Spleen (tissue), 11 donors: Measurements from ENCODE around the gene NOTCH1. TPM values are rescaled to one million over a fixed set of nuclear protein-coding genes. Genes with fewer than 3 reads are reported as not detected.

Source experiments
- DNase-seq: peaks from one replicate; pipeline ENCODE4 v3.0.0-alpha.2; 2020
- H3K27ac ChIP-seq, 8 donors: fragments of 200-600 bp; sonication (generic) in 7 of 8; 1 replicate in 4 of 8; 2 replicates in 4 of 8; pipeline versions ENCODE4 v1.5.0 to v1.8.0; 2016 to 2021; ENCODE audit warnings: inconsistent platforms in 4 of 8, mild to moderate bottlenecking in 4 of 8, moderate library complexity in 1 of 8
- H3K27me3 ChIP-seq, 7 donors: fragments of 200-600 bp; sonication (generic) in 6 of 7; replicated peaks in 1 of 7; 1 replicate in 4 of 7; 2 replicates in 3 of 7; pipeline versions ENCODE4 v1.5.0 to v1.8.0; 2016 to 2021; ENCODE audit warnings: inconsistent platforms in 3 of 7, mild to moderate bottlenecking in 1 of 7
- H3K36me3 ChIP-seq, 6 donors: fragments of 200-600 bp; sonication (generic) in 5 of 6; 1 replicate in 4 of 6; 2 replicates in 2 of 6; pipeline versions ENCODE4 v1.5.0 to v1.8.0; 2016 to 2021; ENCODE audit warnings: inconsistent platforms in 2 of 6
- H3K4me1 ChIP-seq, 6 donors: fragments of 200-600 bp; sonication (generic) in 5 of 6; 1 replicate in 3 of 6; 2 replicates in 3 of 6; pipeline versions ENCODE4 v1.5.0 to v1.8.0; 2016 to 2021; ENCODE audit warnings: inconsistent platforms in 3 of 6
- H3K4me3 ChIP-seq, 8 donors: fragments of 200-600 bp; sonication (generic) in 7 of 8; 1 replicate in 4 of 8; 2 replicates in 4 of 8; pipeline versions ENCODE4 v1.5.0 to v1.8.0; 2016 to 2021; ENCODE audit warnings: inconsistent platforms in 4 of 8, mild to moderate bottlenecking in 4 of 8, moderate library complexity in 2 of 8
- H3K9me3 ChIP-seq, 8 donors: fragments of 200-600 bp; sonication (generic) in 7 of 8; 1 replicate in 4 of 8; 2 replicates in 4 of 8; pipeline versions ENCODE4 v1.5.0 to v1.8.0; 2016 to 2021; ENCODE audit warnings: inconsistent platforms in 4 of 8
- POLR2A ChIP-seq, 3 donors: fragments of 450-650 bp; IDR thresholded peaks; one replicate each; pipeline ENCODE4 v1.5.1; 2017; ENCODE audit warnings: antibody characterized with exemption in 3 of 3, mild to moderate bottlenecking in 1 of 3
- POLR2AphosphoS5 ChIP-seq, 3 donors: sonication (generic); formaldehyde crosslinking; IDR thresholded peaks; one replicate each; pipeline ENCODE4 v1.5.1; 2017; ENCODE audit warnings: antibody characterized with exemption in 3 of 3
- WGBS, 5 donors: extraction: QIAGEN DNeasy Blood & Tissue Kit in 3 of 5; methylation state at CpG; one replicate each; pipeline versions ENCODE4 v1.1.5 to v1.1.7; 2013 to 2018; 5-methylcytosine and 5-hydroxymethylcytosine counted together
- intact Hi-C: fragments of 100-400 bp; cut with DNase I; formaldehyde crosslinking; loops from one replicate; pipeline ENCODE4 v1.15.0; 2023; ENCODE audit warnings: low total_unique reads
- polyA plus RNA-seq, 3 donors: library from polyadenylated mRNA; stranded (reverse); fragments of 200-250 nt; gene quantifications; one replicate each; pipeline ENCODE4 v1.2.1, GENCODE V29; 2013
- total RNA-seq, 7 donors: library from RNA; depleted of rRNA in 3 of 7; stranded (reverse); fragments of >200 nt in 3 of 7; fragmentation: NEBNext Ultra II Directional in 4 of 7; extraction: Animal tissue kit (Norgen Biotek cat#: 25700) in 4 of 7; gene quantifications; one replicate each; pipeline versions ENCODE4 v1.1.0 to v1.2.1, GENCODE V29; 2016 to 2021
- TF ChIP-seq, protein P1 (sequence below), 11 experiments: fragments of 200-600 bp in 7 of 11; fragments of 450-650 bp in 4 of 11; sonication (generic) in 4 of 11; IDR thresholded peaks in 8 of 11; conservative IDR thresholded peaks in 3 of 11; 1 replicate in 7 of 11; 2 replicates in 4 of 11; pipeline versions ENCODE4 v1.4.0 to v1.8.0; 2016 to 2021; ENCODE audit warnings: antibody characterized with exemption in 11 of 11, inconsistent platforms in 4 of 11, mild to moderate bottlenecking in 1 of 11
- donor health status: healthy with polysubstance abuse.
- donor health status: DM: no; HTN: no; CAD: no; lungs with moderate emphysema.
- donor health status: DM: no; HTN: no; CAD: no.
- donor health status: Bipolar disorder and iron deficiency.
- donor health status: healthy.
- donor health status: DM: no; HTN: no; CAD: no.
- donor health status: DM: yes; HTN: yes; CAD: no.

NOTCH1 gene
- total and polyA plus RNA-seq, 10 donors, result 4.9 to 140 (median 93.9) TPM

DNA sequence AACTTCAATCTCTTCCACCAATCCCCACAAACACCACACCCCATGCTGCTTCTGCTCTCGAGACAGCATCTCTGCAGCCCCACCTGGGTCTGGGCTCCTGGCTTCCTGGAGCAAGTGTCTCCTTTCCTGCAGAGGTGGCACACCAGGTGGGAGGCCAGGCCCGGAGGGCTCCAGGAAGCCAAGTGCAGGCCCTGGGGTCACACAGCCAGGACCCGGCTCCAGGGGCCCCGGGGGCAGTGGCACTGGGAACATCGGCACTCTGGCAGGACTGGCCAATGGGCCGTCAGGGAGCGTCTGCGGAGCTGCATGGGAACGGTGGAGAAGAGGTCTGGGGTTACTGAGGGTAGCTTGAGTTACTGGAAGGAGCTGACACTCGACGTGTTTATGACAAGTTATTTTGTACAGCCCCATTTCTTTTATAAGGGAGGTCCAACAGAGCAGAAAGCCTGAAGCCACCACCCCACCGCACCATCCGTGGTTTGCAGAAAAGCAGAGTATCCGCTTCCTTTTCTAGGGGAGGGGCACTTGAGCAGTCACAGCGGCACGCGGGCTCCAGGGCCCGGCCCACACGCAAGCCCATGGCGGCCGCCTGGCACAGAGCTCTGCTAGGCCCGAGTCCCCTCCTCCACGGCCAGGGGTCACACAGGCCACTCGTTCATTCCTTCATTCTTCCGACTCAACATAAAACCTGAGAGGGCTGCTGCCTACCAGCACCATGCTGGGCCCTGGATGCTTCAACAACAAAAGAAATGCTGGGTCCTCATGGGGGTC, 91.6 kb downstream of the NOTCH1 start:
- TF ChIP-seq POLR2AphosphoS5 (IDR thresholded peaks at IDR 0.05), result peak in 1 of 3 donors; percentile 46
- TF ChIP-seq POLR2A (IDR thresholded peaks at IDR 0.05), result no peak
- peaks cover 2 to 100% (median 99%) of the 10 kb centered on the region in 6 donors for H3K36me3 ChIP-seq
- no peaks in the 10 kb centered on the region for H3K27me3 ChIP-seq
- H3K4me3 ChIP-seq, result no peak overlapping the region
- H3K4me1 ChIP-seq, result no peaks in the 10 kb centered on the region
- intact Hi-C loops, result no loop called here
- 91 to 95% (median 92%) methylated on average over 23 to 25 of the region's 25 CpGs for WGBS, 5 donors
- H3K27ac ChIP-seq, result no peak overlapping the region
- no peak for DNase-seq
- no peaks in the 10 kb centered on the region for H3K9me3 ChIP-seq

DNA sequence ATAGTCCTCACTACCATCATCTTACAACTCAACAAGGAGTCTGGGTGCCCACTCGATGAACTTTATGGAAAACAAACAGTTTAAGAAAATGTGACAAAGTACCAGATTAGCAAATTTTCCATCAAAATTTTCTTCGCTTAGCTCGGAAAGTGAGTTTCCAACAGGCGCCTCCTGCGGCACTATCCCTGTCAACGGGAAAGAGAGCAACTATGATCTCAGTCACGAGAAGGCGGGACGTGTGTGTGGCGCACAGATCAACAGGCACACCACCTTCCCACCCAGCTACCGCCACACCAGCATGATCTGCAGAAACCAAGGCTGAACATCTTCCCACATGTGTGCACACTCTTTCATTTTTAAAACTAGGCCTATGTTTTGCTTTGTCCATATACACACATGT, 92.5 kb downstream of the NOTCH1 start:
- Histone ChIP-seq H3K4me3 (no peak overlapping the region), H3K27me3 (no peaks in the 10 kb centered on the region), H3K27ac (no peak overlapping the region), H3K9me3 (no peaks in the 10 kb centered on the region), H3K36me3 (peaks cover 2 to 100% (median 97%) of the 10 kb centered on the region in 6 donors), H3K4me1 (no peaks in the 10 kb centered on the region)
- WGBS, 5 donors, result 90 to 97% (median 96%) methylated on average over 11 of the region's 11 CpGs
- DNase-seq, result no peak
- TF ChIP-seq POLR2A (IDR thresholded peaks at IDR 0.05) (no peak), POLR2AphosphoS5 (IDR thresholded peaks at IDR 0.05) (no peak)
- TF ChIP-seq, protein P1, sequence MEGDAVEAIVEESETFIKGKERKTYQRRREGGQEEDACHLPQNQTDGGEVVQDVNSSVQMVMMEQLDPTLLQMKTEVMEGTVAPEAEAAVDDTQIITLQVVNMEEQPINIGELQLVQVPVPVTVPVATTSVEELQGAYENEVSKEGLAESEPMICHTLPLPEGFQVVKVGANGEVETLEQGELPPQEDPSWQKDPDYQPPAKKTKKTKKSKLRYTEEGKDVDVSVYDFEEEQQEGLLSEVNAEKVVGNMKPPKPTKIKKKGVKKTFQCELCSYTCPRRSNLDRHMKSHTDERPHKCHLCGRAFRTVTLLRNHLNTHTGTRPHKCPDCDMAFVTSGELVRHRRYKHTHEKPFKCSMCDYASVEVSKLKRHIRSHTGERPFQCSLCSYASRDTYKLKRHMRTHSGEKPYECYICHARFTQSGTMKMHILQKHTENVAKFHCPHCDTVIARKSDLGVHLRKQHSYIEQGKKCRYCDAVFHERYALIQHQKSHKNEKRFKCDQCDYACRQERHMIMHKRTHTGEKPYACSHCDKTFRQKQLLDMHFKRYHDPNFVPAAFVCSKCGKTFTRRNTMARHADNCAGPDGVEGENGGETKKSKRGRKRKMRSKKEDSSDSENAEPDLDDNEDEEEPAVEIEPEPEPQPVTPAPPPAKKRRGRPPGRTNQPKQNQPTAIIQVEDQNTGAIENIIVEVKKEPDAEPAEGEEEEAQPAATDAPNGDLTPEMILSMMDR (IDR thresholded peaks at IDR 0.05 in 8 of 11, conservative IDR thresholded peaks at IDR 0.05 in 3 of 11), result no peak
- intact Hi-C loops, result no loop called here

DNA sequence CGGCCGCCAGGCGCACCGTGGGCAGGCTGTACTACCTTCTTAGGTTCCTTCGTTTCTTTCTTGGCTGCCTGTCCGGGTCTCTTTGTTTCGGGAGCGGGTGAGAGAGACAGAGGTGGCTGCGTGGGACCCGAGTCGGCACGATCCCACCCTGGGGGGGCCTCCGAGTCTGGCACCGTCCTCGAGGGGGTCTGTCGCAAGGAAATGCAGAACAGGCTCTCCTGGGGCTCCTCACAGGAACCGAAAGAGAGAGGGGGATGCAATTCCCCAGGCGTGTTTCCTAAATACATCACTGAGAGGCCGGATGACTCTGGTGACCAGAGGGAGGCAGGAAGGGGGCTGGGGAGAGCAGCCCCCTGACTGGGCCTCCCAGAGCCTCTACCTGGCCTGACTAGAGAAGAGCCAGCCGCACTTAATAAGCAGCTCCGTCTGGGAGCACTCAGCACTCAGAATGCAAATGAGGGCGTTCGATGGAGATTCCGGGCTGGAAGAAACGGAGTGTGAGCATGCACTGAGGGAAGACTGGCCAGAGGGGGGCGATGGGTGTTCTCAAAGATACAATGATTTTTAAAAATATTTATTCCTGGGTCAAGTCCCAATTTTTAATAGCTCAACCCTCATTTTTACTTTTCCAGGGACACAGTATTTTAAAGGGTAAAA, 94.5 kb downstream of the NOTCH1 start:
- H3K36me3 ChIP-seq, result peaks cover 6 to 100% (median 95%) of the 10 kb centered on the region in 6 donors

DNA sequence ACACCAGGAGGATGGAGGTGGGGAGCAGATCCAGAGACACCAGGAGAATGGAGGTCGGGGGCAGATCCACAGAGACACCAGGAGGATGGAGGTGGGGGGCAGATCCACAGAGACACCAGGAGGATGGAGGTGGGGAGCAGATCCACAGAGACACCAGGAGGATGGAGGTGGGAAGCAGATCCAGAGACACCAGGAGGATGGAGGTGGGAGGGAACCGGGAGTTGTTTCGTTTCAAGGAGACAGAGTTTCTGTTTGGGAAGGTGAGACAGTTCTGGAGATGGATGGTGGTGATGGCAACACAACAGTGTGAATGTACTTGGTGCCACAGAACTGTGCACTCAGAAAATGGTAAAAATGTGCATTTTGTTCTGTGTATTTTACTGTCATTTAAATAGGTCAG, 97.2 kb downstream of the NOTCH1 start:
- TF ChIP-seq POLR2AphosphoS5 (IDR thresholded peaks at IDR 0.05) (no peak), POLR2A (IDR thresholded peaks at IDR 0.05) (no peak)
- TF ChIP-seq, protein P1 (IDR thresholded peaks at IDR 0.05 in 8 of 11, conservative IDR thresholded peaks at IDR 0.05 in 3 of 11), result no peak
- Histone ChIP-seq H3K4me1 (no peaks in the 10 kb centered on the region), H3K27ac (no peak overlapping the region), H3K9me3 (no peaks in the 10 kb centered on the region), H3K27me3 (no peaks in the 10 kb centered on the region), H3K4me3 (no peak overlapping the region), H3K36me3 (peaks cover 5 to 100% (median 95%) of the 10 kb centered on the region in 6 donors)
- intact Hi-C loops, result no loop called here
- 90 to 97% (median 92%) methylated on average over 3 of the region's 3 CpGs for WGBS, 5 donors
- DNase-seq, result no peak

More for the DNA sequence above, 94.5 kb downstream of the NOTCH1 start:
- intact Hi-C loops, result no loop called here
- Histone ChIP-seq H3K9me3 (no peaks in the 10 kb centered on the region), H3K4me3 (no peak overlapping the region), H3K27ac (no peak overlapping the region), H3K27me3 (no peaks in the 10 kb centered on the region), H3K4me1 (no peaks in the 10 kb centered on the region)
- no peak for DNase-seq
- no peak for TF ChIP-seq POLR2A (IDR thresholded peaks at IDR 0.05)
- WGBS, 5 donors, result 88 to 97% (median 93%) methylated on average over 26 of the region's 26 CpGs

DNA sequence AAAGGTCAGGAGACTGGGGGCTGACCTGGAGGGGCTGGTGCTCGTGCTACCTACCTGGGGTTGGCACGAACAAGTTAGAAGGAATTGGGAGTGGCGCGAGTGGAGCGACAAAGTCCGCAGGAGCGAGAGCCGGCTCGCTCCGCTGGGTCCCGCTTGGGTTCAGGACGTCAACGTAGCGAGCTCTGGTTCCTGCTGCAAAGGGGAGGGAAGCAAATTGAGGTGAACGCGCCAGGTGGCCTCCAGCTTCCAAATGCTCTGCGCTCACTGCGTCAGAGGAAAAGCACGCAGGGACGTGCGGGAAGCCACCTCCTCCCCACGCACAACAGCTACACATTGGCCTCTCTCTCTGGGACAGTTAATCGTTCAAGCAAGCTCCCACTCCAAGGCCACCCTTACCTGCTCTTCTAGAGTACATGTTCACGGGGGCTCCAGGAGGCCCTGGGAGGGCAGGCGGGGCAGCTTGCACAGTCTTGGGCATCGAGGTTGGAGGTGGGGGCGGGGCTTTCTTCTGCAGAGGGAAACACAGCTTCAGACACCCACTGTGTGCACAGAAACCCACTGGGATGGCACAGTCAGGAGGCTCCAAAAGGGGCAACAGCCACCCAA, 98.6 kb downstream of the NOTCH1 start:
- TF ChIP-seq POLR2AphosphoS5 (IDR thresholded peaks at IDR 0.05) (peak in 2 of 3 donors; percentile 8 to 60), POLR2A (IDR thresholded peaks at IDR 0.05) (no peak)
- WGBS, 5 donors, result 92 to 96% (median 95%) methylated on average over 26 to 27 of the region's 27 CpGs
- Histone ChIP-seq H3K4me1 (peaks cover 0 to 7% (median 2%) of the 10 kb centered on the region in 6 donors), H3K4me3 (no peak overlapping the region), H3K27ac (no peak overlapping the region), H3K36me3 (peaks cover 7 to 100% (median 96%) of the 10 kb centered on the region in 6 donors), H3K9me3 (no peaks in the 10 kb centered on the region), H3K27me3 (no peaks in the 10 kb centered on the region)
- intact Hi-C loops, result no loop called here
- no peak for DNase-seq
